Peyer's patch (tissue), 4 donors: ENCODE results near the gene NT5C3B.

Source experiments
- CTCF ChIP-seq, 6 experiments: fragments of 450-650 bp in 4 of 6; fragments of 200-600 bp in 2 of 6; sonication (generic) in 1 of 6; IDR thresholded peaks; one replicate each; pipeline ENCODE4 v1.5.1; 2017 to 2019; ENCODE audit warnings: antibody characterized with exemption in 6 of 6, mild to moderate bottlenecking in 3 of 6, moderate library complexity in 1 of 6
- POLR2A ChIP-seq, 2 donors: fragments of 450-650 bp; IDR thresholded peaks; one replicate each; pipeline ENCODE4 v1.5.1; 2017; ENCODE audit warnings: antibody characterized with exemption in 2 of 2, mild to moderate bottlenecking in 2 of 2, moderate library complexity in 2 of 2

GRCh38 chr17:41868568-41868967 lies 32.5 kb upstream of the NT5C3B start:
- TF ChIP-seq CTCF (IDR thresholded peaks at IDR 0.05) (no peak), POLR2A (IDR thresholded peaks at IDR 0.05) (no peak)
